Measurements from ENCODE around the gene TBX5.

- TF ChIP-seq POLR2A (IDR thresholded peaks at IDR 0.05; ENCODE audit: low read length) (no peak), GATA1 (IDR thresholded peaks at IDR 0.05; ENCODE audit: low read depth, low read length) (no peak)
These were observed 65.7 kb downstream of the TBX5 start for GRCh38 chr12:114340231-114340630.

Data from erythroblast (primary cell).